NCI-H2029 treated with DMSO at 0.1 percent for 48 hours (cell line): ENCODE measurements around the gene ZNF76.
A peak's percentile ranks its signal among the peaks of the same experiment; 100 is the strongest.

Experiments used
- DNase-seq: peaks from one replicate; lab custom pipeline; 2025; lab: John Stamatoyannopoulos, UW

ZNF76 gene

GRCh38 chr6:35330541-35331119 lies 71.1 kb downstream of the ZNF76 start:
- DNase-seq, result no peak

GRCh38 chr6:35332074-35332887 lies 72.7 kb downstream of the ZNF76 start:
- DNase-seq, result peak; percentile 36

- DNase-seq, result no peak
Observed at GRCh38 chr6:35341557-35341956, 82.0 kb downstream of the ZNF76 start.

- peak; percentile 84 for DNase-seq
Observed at GRCh38 chr6:35342258-35343091, 82.9 kb downstream of the ZNF76 start, which contains the start of gene PPARD. PPARD (plus strand) TSS chr6:35342558; CDS start chr6:35411088, 68,530 bp downstream.

- DNase-seq, result no peak
Observed at GRCh38 chr6:35343092-35343834, 83.7 kb downstream of the ZNF76 start.

GRCh38 chr6:35343835-35344550 lies 84.5 kb downstream of the ZNF76 start:
- no peak for DNase-seq
